ENCODE measurements around the gene ST7.

- TF ChIP-seq CTCF (IDR thresholded peaks at IDR 0.05) (no peak), POLR2A (IDR thresholded peaks at IDR 0.05) (no peak)
Observed at GRCh38 chr7:117017017-117017451, 63.7 kb downstream of the ST7 start.
